Measurements from ENCODE around the gene SLC25A25. TPM values are rescaled to one million over a fixed set of nuclear protein-coding genes. Genes with fewer than 3 reads are reported as not detected.

SLC25A25 gene
- total RNA-seq, 1 experiment from 2014 or later: 18.5 TPM

DNA sequence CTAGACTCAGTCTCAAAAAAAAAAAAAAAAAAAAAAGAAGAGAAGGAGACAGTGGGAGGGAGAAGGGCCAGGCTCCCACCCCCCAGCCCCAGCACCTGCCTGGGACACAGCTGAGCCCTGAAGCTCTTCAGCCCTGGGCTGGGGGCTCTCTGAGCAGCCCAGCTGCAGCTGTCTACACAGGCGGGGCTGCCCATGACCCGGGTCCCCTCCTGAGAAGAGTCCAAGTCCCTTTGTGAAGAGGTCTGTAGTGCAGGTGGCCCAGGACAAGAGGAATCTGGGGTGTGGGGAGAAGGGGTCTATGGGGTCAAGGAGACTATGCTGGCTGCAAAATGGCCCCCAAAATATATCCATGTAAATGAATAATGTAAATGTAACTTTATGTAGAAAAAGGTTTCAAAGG lies 74.6 kb downstream of the SLC25A25 start:
- CTCF ChIA-PET: interaction anchor here (0.6 kb wide), 1 partner anchor 220 kb away, joined by 3 read pairs; no protein-coding TSS in a partner anchor

DNA sequence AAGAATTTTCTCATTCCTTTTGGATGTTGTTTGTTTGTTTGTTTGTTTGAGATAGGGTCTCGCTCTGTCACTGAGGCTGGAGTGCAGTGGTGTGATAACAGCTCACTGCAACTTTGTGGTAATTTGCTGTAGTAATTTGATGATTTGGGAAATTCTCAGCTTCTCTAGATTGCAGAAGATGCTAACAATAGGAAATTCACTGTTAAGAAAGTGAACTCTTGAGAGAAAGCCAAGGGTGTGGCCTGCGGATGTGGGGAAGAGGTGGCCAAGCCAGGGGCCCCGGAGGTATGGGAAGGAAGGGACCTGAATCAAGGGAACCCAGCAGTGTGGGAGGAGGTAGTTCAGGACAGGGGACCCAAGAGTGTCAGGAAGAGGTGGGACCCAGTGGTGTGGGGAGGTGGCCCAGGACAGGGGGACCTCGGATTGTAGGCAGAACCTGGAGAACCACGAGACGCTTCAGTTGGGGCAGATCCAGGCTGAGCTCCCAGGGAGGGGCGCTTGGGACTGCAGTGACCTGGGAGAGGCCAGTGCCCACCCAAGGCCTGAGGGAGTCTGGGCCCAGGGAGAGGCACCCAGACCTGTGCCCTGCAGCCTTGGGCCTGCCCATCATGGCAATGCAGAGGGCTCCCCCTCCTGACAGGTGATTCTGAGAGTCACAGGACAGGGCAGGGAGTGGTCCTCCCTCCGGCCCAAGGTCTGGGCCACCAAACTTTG lies 75.7 kb downstream of the SLC25A25 start:
- no peaks in the 10 kb centered on the region for H3K36me3 Mint-ChIP-seq (ENCODE audit: insufficient read depth, unreplicated experiment)
- ChIA-PET CTCF (no interaction called here), POLR2A (no interaction called here)
- H3K27ac Mint-ChIP-seq (ENCODE audit: unreplicated experiment): no peak overlapping the region
- TF ChIP-seq, protein P1, sequence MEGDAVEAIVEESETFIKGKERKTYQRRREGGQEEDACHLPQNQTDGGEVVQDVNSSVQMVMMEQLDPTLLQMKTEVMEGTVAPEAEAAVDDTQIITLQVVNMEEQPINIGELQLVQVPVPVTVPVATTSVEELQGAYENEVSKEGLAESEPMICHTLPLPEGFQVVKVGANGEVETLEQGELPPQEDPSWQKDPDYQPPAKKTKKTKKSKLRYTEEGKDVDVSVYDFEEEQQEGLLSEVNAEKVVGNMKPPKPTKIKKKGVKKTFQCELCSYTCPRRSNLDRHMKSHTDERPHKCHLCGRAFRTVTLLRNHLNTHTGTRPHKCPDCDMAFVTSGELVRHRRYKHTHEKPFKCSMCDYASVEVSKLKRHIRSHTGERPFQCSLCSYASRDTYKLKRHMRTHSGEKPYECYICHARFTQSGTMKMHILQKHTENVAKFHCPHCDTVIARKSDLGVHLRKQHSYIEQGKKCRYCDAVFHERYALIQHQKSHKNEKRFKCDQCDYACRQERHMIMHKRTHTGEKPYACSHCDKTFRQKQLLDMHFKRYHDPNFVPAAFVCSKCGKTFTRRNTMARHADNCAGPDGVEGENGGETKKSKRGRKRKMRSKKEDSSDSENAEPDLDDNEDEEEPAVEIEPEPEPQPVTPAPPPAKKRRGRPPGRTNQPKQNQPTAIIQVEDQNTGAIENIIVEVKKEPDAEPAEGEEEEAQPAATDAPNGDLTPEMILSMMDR (IDR thresholded peaks at IDR 0.05; ENCODE audit: insufficient read depth in 1 of 2, low read depth in 1 of 2, low read length in 1 of 2, severe bottlenecking in 1 of 2, unreplicated experiment in 1 of 2): no peak
- Histone ChIP-seq H3K4me3 (ENCODE audit: low read depth, low read length) (no peak overlapping the region), H3K27me3 (replicated peaks; ENCODE audit: control insufficient read depth, insufficient read depth, low read length) (no peaks in the 10 kb centered on the region), H3K4me1 (peaks cover 15% of the 10 kb centered on the region; the same call in 1 of the 2 replicates), H3K9me3 (no peaks in the 10 kb centered on the region), H3K36me3 (ENCODE audit: control insufficient read depth, insufficient read depth, low read length) (no peaks in the 10 kb centered on the region)
- no peaks in the 10 kb centered on the region for H3K4me1 Mint-ChIP-seq (ENCODE audit: low read depth, unreplicated experiment)
- H3K9me3 Mint-ChIP-seq (ENCODE audit: unreplicated experiment): no peaks in the 10 kb centered on the region
- H3K27me3 Mint-ChIP-seq (ENCODE audit: insufficient read depth, unreplicated experiment): no peaks in the 10 kb centered on the region
- DNase-seq: no peak
- BruUV-seq (replicated peaks): no TSS peak
- intact Hi-C loops (cut with micrococcal nuclease; ENCODE audit: unreplicated experiment): no loop called here
- no peak overlapping the region for H3K4me3 Mint-ChIP-seq (ENCODE audit: unreplicated experiment)

More for the DNA sequence above, 74.6 kb downstream of the SLC25A25 start:
- Mint-ChIP-seq H3K36me3 (ENCODE audit: insufficient read depth, unreplicated experiment) (no peaks in the 10 kb centered on the region), H3K9me3 (ENCODE audit: unreplicated experiment) (no peaks in the 10 kb centered on the region), H3K27me3 (ENCODE audit: insufficient read depth, unreplicated experiment) (no peaks in the 10 kb centered on the region), H3K27ac (ENCODE audit: unreplicated experiment) (no peak overlapping the region), H3K4me3 (ENCODE audit: unreplicated experiment) (no peak overlapping the region), H3K4me1 (ENCODE audit: low read depth, unreplicated experiment) (no peaks in the 10 kb centered on the region)
- TF ChIP-seq, protein P1 (IDR thresholded peaks at IDR 0.05; ENCODE audit: insufficient read depth in 1 of 2, low read depth in 1 of 2, low read length in 1 of 2, severe bottlenecking in 1 of 2, unreplicated experiment in 1 of 2): no peak
- Histone ChIP-seq H3K4me3 (ENCODE audit: low read depth, low read length) (no peak overlapping the region), H3K36me3 (ENCODE audit: control insufficient read depth, insufficient read depth, low read length) (no peaks in the 10 kb centered on the region), H3K27me3 (replicated peaks; ENCODE audit: control insufficient read depth, insufficient read depth, low read length) (no peaks in the 10 kb centered on the region), H3K9me3 (no peaks in the 10 kb centered on the region), H3K4me1 (peaks cover 15% of the 10 kb centered on the region; the same call in 1 of the 2 replicates)
- POLR2A ChIA-PET: no interaction called here
- no peak for DNase-seq
- intact Hi-C loops (cut with micrococcal nuclease; ENCODE audit: unreplicated experiment): no loop called here
- no TSS peak for BruUV-seq (replicated peaks)

DNA sequence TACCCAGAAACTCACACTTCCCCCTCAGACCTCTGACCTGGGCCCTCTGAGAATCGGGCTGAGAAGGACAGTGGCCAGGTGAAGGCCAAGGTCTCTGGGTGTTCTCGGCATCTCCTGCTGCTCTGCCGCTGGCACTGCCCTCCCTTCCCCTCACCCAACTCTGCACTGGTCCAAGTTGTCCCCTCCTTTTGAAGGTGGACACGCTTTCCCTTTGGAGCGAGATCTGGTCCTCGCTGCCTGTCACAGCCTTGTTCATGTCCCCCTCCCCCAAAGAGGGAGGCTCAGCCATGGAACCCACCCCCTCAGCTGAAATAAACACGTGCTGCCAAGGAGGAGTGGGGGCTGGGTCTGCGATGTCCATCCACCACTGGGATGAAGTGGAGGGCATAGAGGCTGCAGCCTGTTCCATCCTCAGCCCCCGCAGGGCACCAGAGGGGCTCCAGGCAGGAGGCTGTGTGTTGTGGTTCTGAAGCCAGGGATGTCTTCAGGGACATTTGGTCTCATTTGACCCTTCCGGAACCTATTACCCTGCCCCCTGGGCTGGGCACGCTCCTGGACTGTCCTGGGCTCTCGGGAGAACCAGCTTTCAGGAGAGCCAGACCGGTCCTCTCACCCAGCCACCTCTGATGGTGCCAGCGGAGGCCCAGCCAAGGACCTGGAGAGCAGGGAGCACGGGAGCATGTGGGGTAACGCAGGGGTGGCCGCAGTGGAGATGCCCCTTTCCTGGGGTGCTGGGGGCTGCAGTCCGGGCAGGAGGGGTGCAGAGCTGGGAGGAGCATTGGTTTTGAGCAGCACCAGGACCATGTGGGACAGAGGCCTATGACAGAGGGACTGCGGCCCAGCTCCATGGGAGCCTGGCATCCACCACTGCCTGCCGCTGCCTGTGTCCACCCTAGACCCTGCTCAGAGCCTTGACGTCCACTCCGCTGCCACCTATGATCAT lies 76.5 kb downstream of the SLC25A25 start:
- H3K27me3 Mint-ChIP-seq (ENCODE audit: insufficient read depth, unreplicated experiment): no peaks in the 10 kb centered on the region
- no peaks in the 10 kb centered on the region for H3K9me3 Mint-ChIP-seq (ENCODE audit: unreplicated experiment)
- DNase-seq: no peak
- ChIA-PET POLR2A (no interaction called here), CTCF (interaction anchor here (1.0 kb wide), 1 partner anchor 16 kb away, joined by 3 read pairs; the partner anchor contains the start of gene BBLN)
- intact Hi-C loops (cut with micrococcal nuclease; ENCODE audit: unreplicated experiment): no loop called here
- H3K4me3 ChIP-seq (ENCODE audit: low read depth, low read length): no peak overlapping the region
- no peaks in the 10 kb centered on the region for H3K9me3 ChIP-seq
- peaks cover 15% of the 10 kb centered on the region; the same call in 1 of the 2 replicates for H3K4me1 ChIP-seq
- H3K36me3 Mint-ChIP-seq (ENCODE audit: insufficient read depth, unreplicated experiment): no peaks in the 10 kb centered on the region
- no TSS peak for BruUV-seq (replicated peaks)
- no peaks in the 10 kb centered on the region for H3K4me1 Mint-ChIP-seq (ENCODE audit: low read depth, unreplicated experiment)
- H3K4me3 Mint-ChIP-seq (ENCODE audit: unreplicated experiment): no peak overlapping the region
- TF ChIP-seq, protein P1 (IDR thresholded peaks at IDR 0.05; ENCODE audit: insufficient read depth in 1 of 2, low read depth in 1 of 2, low read length in 1 of 2, severe bottlenecking in 1 of 2, unreplicated experiment in 1 of 2): no peak
- no peaks in the 10 kb centered on the region for H3K36me3 ChIP-seq (ENCODE audit: control insufficient read depth, insufficient read depth, low read length)
- H3K27me3 ChIP-seq (replicated peaks; ENCODE audit: control insufficient read depth, insufficient read depth, low read length): no peaks in the 10 kb centered on the region
- no peak overlapping the region for H3K27ac Mint-ChIP-seq (ENCODE audit: unreplicated experiment)

All from Caco-2 (cell line).